AG09319 (cell line): ENCODE data around the gene AHSG.

Source experiments
- DNase-seq: peaks from one replicate; pipeline ENCODE4 v3.0.0-alpha.2; 2010; ENCODE audit warnings: low read depth; ENCODE audit errors: extremely low read depth
- CTCF ChIP-seq: IDR thresholded peaks from 2 replicates; pipeline ENCODE4 v1.5.1; 2011; ENCODE audit warnings: low read depth, mild to moderate bottlenecking, inconsistent platforms, low read length, moderate library complexity

Gene AHSG

GRCh38 chr3:186603159-186603558, 9.7 kb upstream of the AHSG start:
- DNase-seq = no peak
- no peak for TF ChIP-seq CTCF

- DNase-seq = no peak
- TF ChIP-seq CTCF = no peak
Observed at GRCh38 chr3:186605078-186605477, 7.8 kb upstream of the AHSG start.

- TF ChIP-seq CTCF = no peak
- no peak for DNase-seq
Observed at GRCh38 chr3:186605561-186606545, 7.0 kb upstream of the AHSG start.

- no peak for TF ChIP-seq CTCF
- DNase-seq = no peak
Observed at GRCh38 chr3:186608624-186609215, 4.1 kb upstream of the AHSG start.

- no peak for DNase-seq
- TF ChIP-seq CTCF = peak; percentile 29
Observed at GRCh38 chr3:186609247-186609868, 3.5 kb upstream of the AHSG start.

- no peak for TF ChIP-seq CTCF
- DNase-seq = no peak
Observed at GRCh38 chr3:186612065-186612464, 795 bp upstream of the AHSG start.
